Activated CD8-positive, alpha-beta T cell treated with anti-CD3 and anti-CD28 coated beads for 36 hours (primary cell): ENCODE results near the gene UBE2J1. TPM values are rescaled to one million over a fixed set of nuclear protein-coding genes. Genes with fewer than 3 reads are reported as not detected.

ENCODE experiments used
- ATAC-seq: fragments of 200-7000 bp; cut with Tn5 transposase; one replicate; pipeline ENCODE4 v1.10.0; 2021; ENCODE audit warnings: mild to moderate bottlenecking, moderate library complexity
- CTCF ChIA-PET: fragments of 350-600 bp; sonication (Branson Sonifier 250); formaldehyde crosslinking; loops from one replicate; lab custom pipeline; 2021; ENCODE audit warnings: antibody characterized with exemption; lab: Charles Lee
- POLR2A ChIA-PET: fragments of 350-600 bp; sonication (Branson Sonifier 250); formaldehyde crosslinking; loops from one replicate; lab custom pipeline; 2021; ENCODE audit warnings: antibody characterized with exemption; lab: Charles Lee
- DNase-seq: peaks from one replicate; pipeline ENCODE4 v3.0.0-alpha.2; 2020
- H3K27ac Mint-ChIP-seq: one replicate; pipeline ENCODE4 v1.8.0; 2021; ENCODE audit warnings: mild to moderate bottlenecking, mixed read lengths
- H3K27me3 Mint-ChIP-seq: one replicate; pipeline ENCODE4 v1.8.0; 2021; ENCODE audit warnings: mixed read lengths
- H3K36me3 Mint-ChIP-seq: one replicate; pipeline ENCODE4 v1.8.0; 2021; ENCODE audit warnings: low read depth, mixed read lengths
- H3K4me1 Mint-ChIP-seq: one replicate; pipeline ENCODE4 v1.8.0; 2021; ENCODE audit warnings: low read depth, mixed read lengths
- H3K4me3 Mint-ChIP-seq: one replicate; pipeline ENCODE4 v1.8.0; 2021; ENCODE audit warnings: mild to moderate bottlenecking, moderate library complexity, mixed read lengths
- H3K9me3 Mint-ChIP-seq: one replicate; pipeline ENCODE4 v1.8.0; 2021; ENCODE audit warnings: mixed read lengths
- intact Hi-C: fragments of 100-400 bp; cut with micrococcal nuclease; formaldehyde crosslinking; loops from one replicate; pipeline ENCODE4 v1.10.0; 2022
- total RNA-seq, 2 experiments: library from RNA; stranded (reverse); gene quantifications; one replicate each; pipeline ENCODE4 v1.2.3, GENCODE V29; 2021
- TF ChIP-seq, protein P1 (sequence below): fragments of 200-600 bp; IDR thresholded peaks from one replicate; pipeline ENCODE4 v1.8.0; 2022; ENCODE audit warnings: antibody characterized with exemption, mild to moderate bottlenecking

Gene UBE2J1
- total RNA-seq, 2 experiments from 2014 or later: 23.2 to 24.6 TPM

- no peak for DNase-seq
Measured at GRCh38 chr6:89350281-89350966, 2.1 kb downstream of the UBE2J1 start.

GRCh38 chr6:89348372-89348771 lies 4.2 kb downstream of the UBE2J1 start:
- ChIA-PET POLR2A (interaction anchor here (1.1 kb wide), 1 partner anchor 12 kb away, joined by 3 read pairs; no protein-coding TSS in a partner anchor), CTCF (interaction anchor here (0.9 to 9.6 kb wide), 2 partner anchors 16 to 24 kb away, joined by 4 to 82 read pairs; no protein-coding TSS in a partner anchor)
- DNase-seq (no peak), ATAC-seq (no peak)
- Mint-ChIP-seq H3K27me3 (no peaks in the 10 kb centered on the region), H3K9me3 (no peaks in the 10 kb centered on the region), H3K4me1 (peaks cover 61% of the 10 kb centered on the region), H3K36me3 (peaks cover 18% of the 10 kb centered on the region), H3K27ac (peak overlapping the region; percentile 17), H3K4me3 (no peak overlapping the region)
- intact Hi-C loops: no loop called here
- TF ChIP-seq, protein P1, sequence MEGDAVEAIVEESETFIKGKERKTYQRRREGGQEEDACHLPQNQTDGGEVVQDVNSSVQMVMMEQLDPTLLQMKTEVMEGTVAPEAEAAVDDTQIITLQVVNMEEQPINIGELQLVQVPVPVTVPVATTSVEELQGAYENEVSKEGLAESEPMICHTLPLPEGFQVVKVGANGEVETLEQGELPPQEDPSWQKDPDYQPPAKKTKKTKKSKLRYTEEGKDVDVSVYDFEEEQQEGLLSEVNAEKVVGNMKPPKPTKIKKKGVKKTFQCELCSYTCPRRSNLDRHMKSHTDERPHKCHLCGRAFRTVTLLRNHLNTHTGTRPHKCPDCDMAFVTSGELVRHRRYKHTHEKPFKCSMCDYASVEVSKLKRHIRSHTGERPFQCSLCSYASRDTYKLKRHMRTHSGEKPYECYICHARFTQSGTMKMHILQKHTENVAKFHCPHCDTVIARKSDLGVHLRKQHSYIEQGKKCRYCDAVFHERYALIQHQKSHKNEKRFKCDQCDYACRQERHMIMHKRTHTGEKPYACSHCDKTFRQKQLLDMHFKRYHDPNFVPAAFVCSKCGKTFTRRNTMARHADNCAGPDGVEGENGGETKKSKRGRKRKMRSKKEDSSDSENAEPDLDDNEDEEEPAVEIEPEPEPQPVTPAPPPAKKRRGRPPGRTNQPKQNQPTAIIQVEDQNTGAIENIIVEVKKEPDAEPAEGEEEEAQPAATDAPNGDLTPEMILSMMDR: no peak

More at GRCh38 chr6:89350281-89350966, 2.1 kb downstream of the UBE2J1 start:
- no peak for ATAC-seq
- Mint-ChIP-seq H3K27ac (peak overlapping the region; percentile 93), H3K4me3 (peak overlapping the region; percentile 98), H3K4me1 (peaks cover 65% of the 10 kb centered on the region), H3K9me3 (no peaks in the 10 kb centered on the region), H3K36me3 (peaks cover 18% of the 10 kb centered on the region), H3K27me3 (no peaks in the 10 kb centered on the region)
- intact Hi-C loops: loop anchor here (5.0 to 10.0 kb wide), 2 partner anchors 53 to 266 kb away; partner anchors contain the start of gene PNRC1
- POLR2A ChIA-PET: interaction anchor here (0.6 to 1.8 kb wide), 7 partner anchors 10 to 204 kb away, joined by 3 to 5 read pairs (median 3); partner anchors contain the start of gene RRAGD
- TF ChIP-seq, protein P1: no peak
- CTCF ChIA-PET: interaction anchor here (1.5 to 9.6 kb wide), 4 partner anchors 18 to 367 kb away, joined by 5 to 82 read pairs (median 14); no protein-coding TSS in a partner anchor

DNA sequence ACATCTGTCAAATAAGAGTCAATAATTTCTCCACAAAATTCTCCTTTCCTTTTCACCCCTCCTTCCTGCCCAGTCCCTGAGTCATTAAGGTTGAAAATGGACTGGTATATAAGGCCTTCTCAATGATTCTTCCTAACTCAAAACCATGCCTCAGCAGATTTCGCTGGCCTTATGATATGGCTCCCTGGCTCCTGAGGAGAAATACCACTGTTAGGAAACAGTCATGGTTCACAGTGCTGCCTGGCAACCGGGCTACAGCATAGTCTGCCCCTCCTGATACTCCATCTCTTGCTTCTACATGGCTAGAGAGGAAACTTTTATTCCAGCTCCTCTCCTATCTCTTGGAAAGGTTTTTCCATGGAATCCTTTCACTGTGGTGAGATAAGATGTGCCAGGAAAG lies 4.7 kb downstream of the UBE2J1 start:
- intact Hi-C loops: no loop called here
- no peak overlapping the region for H3K27ac Mint-ChIP-seq
- H3K4me3 Mint-ChIP-seq: no peak overlapping the region
- POLR2A ChIA-PET: interaction anchor here (1.1 to 1.6 kb wide), 2 partner anchors 9 to 12 kb away, joined by 3 to 6 read pairs; no protein-coding TSS in a partner anchor
- peaks cover 60% of the 10 kb centered on the region for H3K4me1 Mint-ChIP-seq
- TF ChIP-seq, protein P1: no peak
- CTCF ChIA-PET: interaction anchor here (1.3 to 4.3 kb wide), 2 partner anchors 8 to 24 kb away, joined by 3 to 16 read pairs; no protein-coding TSS in a partner anchor
- ATAC-seq: no peak
- no peaks in the 10 kb centered on the region for H3K9me3 Mint-ChIP-seq
- no peaks in the 10 kb centered on the region for H3K27me3 Mint-ChIP-seq
- peaks cover 18% of the 10 kb centered on the region for H3K36me3 Mint-ChIP-seq
- DNase-seq: no peak

- Mint-ChIP-seq H3K9me3 (no peaks in the 10 kb centered on the region), H3K27ac (peak overlapping the region; percentile 55), H3K27me3 (no peaks in the 10 kb centered on the region), H3K4me3 (no peak overlapping the region), H3K36me3 (peaks cover 17% of the 10 kb centered on the region), H3K4me1 (peaks cover 54% of the 10 kb centered on the region)
- ChIA-PET POLR2A (interaction anchor here (1.6 kb wide), 1 partner anchor 11 kb away, joined by 6 read pairs; no protein-coding TSS in a partner anchor), CTCF (interaction anchor here (1.3 to 4.3 kb wide), 2 partner anchors 10 to 26 kb away, joined by 3 to 16 read pairs; no protein-coding TSS in a partner anchor)
- intact Hi-C loops: no loop called here
- ATAC-seq: no peak
- TF ChIP-seq, protein P1: no peak
- DNase-seq: no peak
Measured at GRCh38 chr6:89346433-89346832, 6.1 kb downstream of the UBE2J1 start.

DNA sequence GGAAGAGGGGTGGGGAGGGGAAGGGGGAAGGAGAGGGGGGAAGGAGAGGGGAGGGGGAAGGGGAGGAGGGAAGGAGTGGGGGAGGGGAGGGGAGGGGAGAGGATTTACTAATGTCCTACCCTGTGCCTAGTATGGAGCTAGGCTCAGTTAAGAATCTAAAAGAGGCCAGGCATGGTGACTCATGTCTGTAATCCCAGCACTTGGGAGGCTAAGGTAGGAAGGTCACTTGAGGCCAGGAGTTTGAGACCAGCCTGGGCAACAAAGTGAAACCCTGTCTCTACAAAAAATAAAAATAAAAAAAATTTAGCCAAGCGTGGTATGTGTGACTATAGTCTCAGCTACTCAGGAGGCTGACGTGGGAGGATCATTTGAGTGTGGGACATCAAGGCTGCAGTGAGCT lies 13.0 kb downstream of the UBE2J1 start:
- ATAC-seq (peak; percentile 10), DNase-seq (no peak)
- POLR2A ChIA-PET: interaction anchor here (0.7 kb wide), 1 partner anchor 298 kb away, joined by 3 read pairs; no protein-coding TSS in a partner anchor
- Mint-ChIP-seq H3K27me3 (no peaks in the 10 kb centered on the region), H3K4me3 (no peak overlapping the region), H3K27ac (no peak overlapping the region), H3K4me1 (peaks cover 5% of the 10 kb centered on the region), H3K36me3 (peaks cover 20% of the 10 kb centered on the region), H3K9me3 (no peaks in the 10 kb centered on the region)
- intact Hi-C loops: no loop called here
- TF ChIP-seq, protein P1: no peak
- CTCF ChIA-PET: no interaction called here
